Memory B cell (primary cell): Measurements from ENCODE around the gene RCL1.

Experiments used
- ATAC-seq: fragments of 150-1000 bp; cut with Tn5 transposase; 2 replicates; pipeline ENCODE4 v1.10.0; 2021; ENCODE audit warnings: low read depth, mild to moderate bottlenecking, moderate library complexity
- DNase-seq, 2 donors: peaks; one replicate each; pipeline ENCODE4 v3.0.0; 2022; ENCODE audit warnings: low spot score in 2 of 2
- H3K27ac Mint-ChIP-seq: one replicate; pipeline ENCODE4 v1.8.0; 2022; ENCODE audit warnings: mild to moderate bottlenecking, moderate library complexity, mixed read lengths
- H3K27me3 Mint-ChIP-seq: one replicate; pipeline ENCODE4 v1.8.0; 2022; ENCODE audit warnings: mixed read lengths
- H3K36me3 Mint-ChIP-seq: one replicate; pipeline ENCODE4 v1.8.0; 2022; ENCODE audit warnings: mild to moderate bottlenecking, mixed read lengths
- H3K4me1 Mint-ChIP-seq: one replicate; pipeline ENCODE4 v1.8.0; 2022; ENCODE audit warnings: mixed read lengths
- H3K4me3 Mint-ChIP-seq: one replicate; pipeline ENCODE4 v1.8.0; 2022; ENCODE audit warnings: mild to moderate bottlenecking, moderate library complexity, mixed read lengths
- H3K9me3 Mint-ChIP-seq: one replicate; pipeline ENCODE4 v1.8.0; 2022; ENCODE audit warnings: mixed read lengths

The RCL1 gene

DNA sequence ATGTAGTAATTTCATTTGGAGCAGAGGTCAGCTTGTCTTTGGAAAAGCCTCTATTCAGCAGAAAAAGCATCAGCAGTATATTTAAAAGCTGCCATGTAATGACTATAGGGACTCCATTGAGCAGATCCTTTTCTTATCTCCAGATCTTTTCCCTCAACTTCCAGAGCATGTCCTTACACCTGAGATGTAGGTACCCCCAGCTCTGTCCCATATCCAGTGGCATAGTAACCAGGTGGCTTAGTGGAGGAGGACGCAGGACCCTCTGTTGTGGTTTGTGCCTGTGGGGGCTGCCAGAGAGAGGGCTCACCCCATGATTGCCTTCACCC is 61.5 kb downstream of the RCL1 start:
- Mint-ChIP-seq H3K27ac (no peak overlapping the region), H3K4me1 (peaks cover 5% of the 10 kb centered on the region), H3K9me3 (no peaks in the 10 kb centered on the region), H3K36me3 (peaks cover 45% of the 10 kb centered on the region), H3K4me3 (no peak overlapping the region), H3K27me3 (no peaks in the 10 kb centered on the region)
- ATAC-seq (no peak), DNase-seq (no peak)

DNA sequence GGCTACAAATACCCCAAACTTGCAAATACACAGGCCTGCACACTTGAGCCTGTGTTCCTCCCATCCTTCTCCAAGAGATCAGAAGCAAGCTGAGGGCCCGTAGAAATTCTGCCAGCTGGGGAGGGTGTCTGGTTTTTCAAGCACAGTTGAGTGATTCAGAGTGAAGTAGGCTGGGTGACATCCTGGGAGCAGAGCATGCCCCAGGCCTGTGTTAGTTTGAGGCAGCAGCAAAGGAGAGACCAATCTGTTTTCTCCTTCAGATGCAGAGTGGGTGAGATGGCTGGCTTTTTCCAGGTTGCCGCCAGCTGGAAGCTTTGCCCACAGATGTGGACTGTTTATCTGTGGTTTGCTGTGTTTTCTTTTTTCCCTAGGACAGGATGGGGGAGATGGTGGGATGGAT is 63.1 kb downstream of the RCL1 start:
- Mint-ChIP-seq H3K27ac (no peak overlapping the region), H3K4me3 (no peak overlapping the region), H3K27me3 (no peaks in the 10 kb centered on the region), H3K4me1 (peaks cover 5% of the 10 kb centered on the region), H3K36me3 (peaks cover 42% of the 10 kb centered on the region), H3K9me3 (no peaks in the 10 kb centered on the region)
- ATAC-seq (no peak), DNase-seq (no peak)

DNA sequence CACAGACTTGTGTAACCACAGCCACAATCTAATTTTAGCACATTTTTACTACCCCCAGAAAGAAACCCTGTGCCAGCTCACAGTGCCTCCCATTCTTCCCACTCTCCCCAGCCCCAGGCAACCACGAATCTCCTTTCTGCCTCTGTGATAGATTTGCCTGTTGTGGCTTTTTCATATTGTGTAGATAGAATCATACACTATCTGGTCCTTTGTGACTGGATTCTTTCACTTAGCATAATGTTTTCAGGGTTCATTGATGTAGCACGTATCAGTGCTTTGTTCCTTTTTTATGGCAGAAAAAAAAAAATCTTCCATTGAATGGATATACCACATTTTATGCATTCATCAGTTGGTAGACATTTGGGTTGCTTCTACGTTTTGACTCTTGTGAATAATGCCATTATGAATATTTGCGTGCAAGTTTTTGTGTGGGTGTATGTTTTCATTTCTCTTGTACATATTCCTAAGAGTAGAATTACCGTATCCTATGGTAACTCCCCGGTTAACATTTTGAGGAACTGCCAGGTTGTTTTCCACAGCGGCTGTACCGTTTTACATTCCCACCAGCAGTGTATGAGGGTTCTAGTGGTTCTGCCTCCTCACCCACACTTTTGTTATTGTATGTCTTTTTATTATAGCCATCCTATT is 64.5 kb downstream of the RCL1 start:
- Mint-ChIP-seq H3K9me3 (no peaks in the 10 kb centered on the region), H3K4me3 (no peak overlapping the region), H3K4me1 (peaks cover 5% of the 10 kb centered on the region), H3K27ac (no peak overlapping the region), H3K36me3 (peaks cover 41% of the 10 kb centered on the region), H3K27me3 (no peaks in the 10 kb centered on the region)
- ATAC-seq, result no peak
- DNase-seq, result no peak

DNA sequence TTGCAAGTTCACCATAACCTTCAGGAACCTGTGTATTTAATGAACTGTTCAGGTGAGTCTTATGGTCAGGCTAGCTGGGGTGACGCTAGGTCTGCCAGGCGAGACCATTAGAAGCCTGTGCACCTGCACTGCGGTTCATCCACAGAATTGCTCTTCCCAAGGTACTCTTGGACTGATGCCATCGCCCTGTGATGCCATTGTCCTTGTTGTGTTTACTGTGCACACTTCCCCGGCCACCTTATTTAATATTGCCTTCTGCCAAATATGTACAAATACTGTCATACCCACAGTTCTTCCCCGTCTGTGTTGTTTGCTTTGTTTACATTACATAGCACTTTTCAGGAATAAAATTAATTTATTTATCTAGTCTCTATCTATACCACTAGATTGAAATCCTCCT is 66.3 kb downstream of the RCL1 start:
- ATAC-seq (no peak), DNase-seq (no peak)
- H3K36me3 Mint-ChIP-seq, result peaks cover 35% of the 10 kb centered on the region
- no peak overlapping the region for H3K4me3 Mint-ChIP-seq
- peaks cover 5% of the 10 kb centered on the region for H3K4me1 Mint-ChIP-seq
- H3K9me3 Mint-ChIP-seq, result no peaks in the 10 kb centered on the region
- no peaks in the 10 kb centered on the region for H3K27me3 Mint-ChIP-seq
- H3K27ac Mint-ChIP-seq, result no peak overlapping the region

DNA sequence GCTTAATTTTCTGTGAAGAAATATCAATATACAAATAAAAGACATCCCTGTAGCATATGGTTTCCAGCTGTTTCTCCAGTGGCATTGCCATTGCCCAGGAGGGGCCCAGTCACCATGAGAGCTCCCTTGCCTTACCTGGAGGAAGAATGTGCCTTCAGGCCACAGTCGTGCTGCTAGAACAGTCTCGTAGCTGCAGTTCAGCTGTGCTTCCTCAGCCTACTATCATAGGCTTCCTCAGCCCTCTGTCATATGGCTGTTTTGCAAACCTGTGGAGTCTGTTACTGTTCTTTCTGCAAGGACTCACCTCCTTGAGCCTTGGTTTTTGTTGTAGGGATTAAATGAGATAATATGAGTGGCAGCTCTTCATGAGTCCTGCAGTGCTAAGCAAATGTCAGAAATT is 67.6 kb downstream of the RCL1 start:
- no peak for ATAC-seq
- peaks cover 33% of the 10 kb centered on the region for H3K36me3 Mint-ChIP-seq

DNA sequence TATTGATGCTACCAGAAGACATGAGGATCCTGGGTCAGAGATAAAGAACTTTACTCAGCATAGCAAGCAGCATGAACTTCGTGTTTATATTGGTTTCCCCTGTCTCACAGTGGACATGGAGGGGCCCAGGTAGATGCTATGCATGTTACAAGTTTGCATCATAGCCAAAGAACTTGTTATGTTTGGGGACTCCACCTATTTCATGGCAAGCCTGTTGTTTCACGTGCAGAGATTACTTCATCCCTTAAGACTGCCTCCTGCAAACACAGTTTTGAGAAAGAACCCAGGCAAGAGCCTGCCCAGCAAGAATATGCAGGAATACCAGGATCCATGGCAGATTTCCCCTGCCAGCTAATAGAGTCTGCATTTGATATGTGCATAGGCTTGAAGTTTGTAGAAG is 68.4 kb downstream of the RCL1 start:
- Mint-ChIP-seq H3K4me1 (peaks cover 5% of the 10 kb centered on the region), H3K27me3 (no peaks in the 10 kb centered on the region), H3K27ac (no peak overlapping the region), H3K4me3 (no peak overlapping the region), H3K36me3 (peaks cover 29% of the 10 kb centered on the region), H3K9me3 (no peaks in the 10 kb centered on the region)
- ATAC-seq (no peak), DNase-seq (no peak)

More for the DNA sequence above, 67.6 kb downstream of the RCL1 start:
- DNase-seq, result no peak
- no peak overlapping the region for H3K27ac Mint-ChIP-seq
- peaks cover 5% of the 10 kb centered on the region for H3K4me1 Mint-ChIP-seq
- no peaks in the 10 kb centered on the region for H3K27me3 Mint-ChIP-seq
- H3K4me3 Mint-ChIP-seq, result no peak overlapping the region
- H3K9me3 Mint-ChIP-seq, result no peaks in the 10 kb centered on the region

DNA sequence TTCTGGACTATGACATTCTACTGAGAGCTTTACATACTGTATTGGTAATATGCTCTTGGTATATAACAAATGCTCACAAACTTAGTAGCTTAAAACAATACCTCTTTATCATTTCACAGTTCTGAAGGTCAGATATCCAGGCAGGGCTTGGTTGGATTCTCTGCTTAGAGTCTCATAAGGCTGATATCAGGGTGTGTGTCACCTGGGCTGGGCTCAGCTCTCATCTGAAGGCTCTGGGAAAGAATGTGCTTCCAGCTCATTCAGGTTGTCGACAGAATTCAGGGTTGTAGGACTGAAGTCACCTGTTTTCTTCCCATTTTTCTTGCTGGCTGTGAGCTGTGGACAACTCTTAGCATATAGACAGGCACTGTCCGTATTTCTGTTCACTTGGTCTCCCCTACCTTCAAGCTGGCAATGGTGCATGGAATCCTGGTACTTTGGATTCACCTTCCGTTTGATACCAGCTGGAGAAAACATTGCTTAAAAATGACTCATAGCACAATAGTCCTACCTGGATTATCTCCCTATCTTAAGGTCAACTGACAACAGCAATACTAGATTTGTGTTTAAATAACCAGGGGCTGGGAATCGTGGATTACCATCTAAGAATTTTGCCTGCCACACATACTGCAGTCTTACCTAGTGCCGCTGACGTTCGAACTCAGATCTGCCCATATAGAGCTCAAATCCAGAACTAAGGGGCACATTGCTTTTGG is 69.2 kb downstream of the RCL1 start:
- H3K36me3 Mint-ChIP-seq, result peaks cover 24% of the 10 kb centered on the region
- no peak for ATAC-seq
- peaks cover 2% of the 10 kb centered on the region for H3K4me1 Mint-ChIP-seq
- no peak overlapping the region for H3K4me3 Mint-ChIP-seq
- H3K27ac Mint-ChIP-seq, result no peak overlapping the region
- no peak for DNase-seq
- H3K9me3 Mint-ChIP-seq, result no peaks in the 10 kb centered on the region
- no peaks in the 10 kb centered on the region for H3K27me3 Mint-ChIP-seq

DNA sequence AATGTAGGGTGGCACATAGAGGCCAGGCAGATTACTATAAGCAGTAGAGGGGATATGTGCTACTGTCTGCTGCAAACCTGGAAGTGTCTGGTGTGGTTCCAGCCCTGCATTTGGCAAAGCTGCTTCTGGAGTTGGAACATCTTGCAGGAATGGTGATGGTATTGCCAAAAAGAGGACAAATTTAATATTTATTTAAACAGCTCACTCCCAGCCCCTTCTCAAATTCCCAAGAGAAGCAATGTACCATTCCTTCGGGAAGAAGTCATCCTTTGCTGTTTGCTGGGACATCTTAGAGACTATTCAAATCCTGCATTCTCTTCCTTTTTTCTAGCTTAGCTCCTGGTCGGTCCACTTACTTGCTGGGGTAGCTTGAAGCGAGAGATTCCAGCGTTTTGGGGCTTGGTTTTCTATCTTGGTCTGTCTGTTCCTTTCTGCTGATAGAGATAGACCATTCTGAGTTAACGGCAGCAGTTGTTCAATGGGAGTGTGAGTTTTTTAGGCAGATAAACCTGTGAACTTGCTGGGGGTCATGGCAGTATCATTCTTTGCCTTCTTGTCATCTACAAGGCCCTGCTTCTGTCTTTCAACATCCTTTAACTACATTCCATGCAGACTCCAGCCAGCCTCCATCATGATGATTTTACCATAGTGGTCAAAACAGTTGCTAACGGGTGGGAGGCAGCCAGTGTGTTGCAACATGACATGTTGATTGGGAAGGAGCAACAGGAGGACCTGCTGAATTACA is 69.9 kb downstream of the RCL1 start:
- H3K9me3 Mint-ChIP-seq, result no peaks in the 10 kb centered on the region
- H3K4me1 Mint-ChIP-seq, result no peaks in the 10 kb centered on the region
- DNase-seq (no peak), ATAC-seq (no peak)
- H3K36me3 Mint-ChIP-seq, result peaks cover 20% of the 10 kb centered on the region
- no peak overlapping the region for H3K27ac Mint-ChIP-seq
- H3K27me3 Mint-ChIP-seq, result no peaks in the 10 kb centered on the region
- H3K4me3 Mint-ChIP-seq, result no peak overlapping the region

DNA sequence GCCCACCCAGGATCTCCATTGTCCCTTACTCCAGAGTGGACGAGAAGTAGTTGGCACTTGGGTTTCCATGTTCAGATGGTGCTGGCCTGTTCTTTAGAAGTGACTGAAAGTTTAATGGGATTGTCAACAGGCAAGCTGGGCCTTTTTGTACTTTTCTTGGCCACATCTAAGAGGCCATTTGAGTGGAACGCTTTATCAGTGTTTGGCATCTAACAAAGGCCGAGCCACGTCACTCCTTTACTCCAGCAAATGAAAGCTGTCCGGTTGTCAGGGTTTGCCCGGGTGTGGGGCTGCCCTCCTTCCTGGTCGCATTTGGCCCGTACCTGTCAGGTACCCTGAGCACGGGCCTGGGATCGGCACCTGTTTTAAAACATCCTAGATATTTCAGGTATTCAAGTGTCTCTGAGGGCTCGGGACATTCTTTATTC is 71.5 kb downstream of the RCL1 start:
- Mint-ChIP-seq H3K9me3 (no peaks in the 10 kb centered on the region), H3K27me3 (no peaks in the 10 kb centered on the region), H3K36me3 (peaks cover 15% of the 10 kb centered on the region), H3K4me1 (no peaks in the 10 kb centered on the region), H3K4me3 (no peak overlapping the region), H3K27ac (no peak overlapping the region)
- ATAC-seq, result no peak
- no peak for DNase-seq

DNA sequence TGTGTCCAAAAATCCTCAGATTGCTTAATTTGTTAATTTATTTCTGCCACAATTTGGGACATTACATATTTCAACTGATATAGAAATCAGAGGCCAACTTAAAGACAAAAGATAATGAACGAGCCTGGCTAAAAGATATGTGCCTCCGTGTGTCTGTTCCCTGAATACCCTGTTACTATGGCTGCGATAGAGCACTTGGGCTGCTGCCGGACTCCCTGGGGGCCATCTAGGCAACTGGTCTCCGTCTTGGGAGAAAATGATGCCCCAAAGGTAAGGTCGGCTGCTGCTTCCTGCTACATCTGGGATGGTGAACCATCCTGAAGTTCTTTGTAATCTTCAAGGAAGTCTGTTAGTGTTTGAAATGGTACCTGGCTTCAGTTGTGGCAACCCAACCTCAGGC is 72.0 kb downstream of the RCL1 start:
- Mint-ChIP-seq H3K4me1 (no peaks in the 10 kb centered on the region), H3K36me3 (peaks cover 15% of the 10 kb centered on the region), H3K27ac (no peak overlapping the region), H3K4me3 (no peak overlapping the region), H3K27me3 (no peaks in the 10 kb centered on the region), H3K9me3 (no peaks in the 10 kb centered on the region)
- DNase-seq (no peak), ATAC-seq (no peak)

DNA sequence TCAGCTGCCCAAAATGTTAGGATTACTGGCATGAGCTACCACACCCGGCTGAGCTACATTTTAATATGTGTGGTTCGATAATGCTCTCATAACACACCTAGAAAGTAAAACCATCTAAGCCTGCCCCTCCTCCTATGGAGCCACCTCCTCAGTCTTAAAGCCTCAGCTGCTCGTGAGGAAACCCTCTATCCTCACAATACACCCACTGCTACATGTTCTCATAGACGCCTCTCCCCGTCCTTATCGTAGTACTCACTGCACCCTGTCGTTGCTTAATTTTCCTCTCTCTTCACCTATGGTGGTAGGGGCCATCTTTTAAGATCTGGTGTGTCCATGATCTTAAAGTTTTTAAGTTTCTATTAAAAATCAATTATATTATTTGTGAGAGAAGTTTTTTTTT is 72.9 kb downstream of the RCL1 start:
- Mint-ChIP-seq H3K4me1 (no peaks in the 10 kb centered on the region), H3K9me3 (no peaks in the 10 kb centered on the region), H3K4me3 (no peak overlapping the region), H3K27ac (no peak overlapping the region), H3K36me3 (peaks cover 12% of the 10 kb centered on the region), H3K27me3 (no peaks in the 10 kb centered on the region)
- DNase-seq (no peak), ATAC-seq (no peak)

DNA sequence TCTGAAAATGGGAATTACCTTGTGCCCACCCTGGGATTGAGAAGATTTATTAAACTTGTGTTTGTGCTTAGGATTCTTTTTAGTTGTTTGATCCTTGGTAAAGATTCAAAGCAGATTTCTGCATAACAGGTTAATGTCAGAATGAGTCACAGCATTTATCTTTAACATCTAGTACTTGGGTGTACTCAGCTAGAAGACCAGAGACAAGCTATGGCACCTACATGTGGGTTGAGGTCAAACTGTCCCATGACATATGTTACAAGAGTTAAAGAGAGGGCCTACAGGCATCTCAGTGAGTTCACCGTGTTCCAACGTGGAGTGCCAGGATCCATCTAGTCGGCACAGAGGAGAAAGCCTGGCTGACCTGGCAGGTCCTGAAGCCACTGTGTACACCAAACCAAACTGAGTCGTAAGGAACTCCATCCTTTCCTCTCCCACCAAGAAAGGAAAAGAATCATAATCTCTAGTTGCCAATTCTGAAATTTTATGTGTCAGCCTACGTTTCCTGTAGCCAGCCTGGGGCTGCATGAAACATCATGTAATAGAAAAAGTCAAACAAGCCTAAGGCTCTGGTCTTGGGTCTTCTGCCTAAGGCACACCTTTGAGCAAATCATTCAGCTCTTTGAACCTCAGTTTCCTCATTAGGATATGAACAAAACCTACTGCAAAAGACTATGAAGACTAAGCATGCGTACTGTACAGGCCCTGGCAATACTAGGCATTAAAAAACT is 73.7 kb downstream of the RCL1 start:
- Mint-ChIP-seq H3K27ac (no peak overlapping the region), H3K4me1 (no peaks in the 10 kb centered on the region)

DNA sequence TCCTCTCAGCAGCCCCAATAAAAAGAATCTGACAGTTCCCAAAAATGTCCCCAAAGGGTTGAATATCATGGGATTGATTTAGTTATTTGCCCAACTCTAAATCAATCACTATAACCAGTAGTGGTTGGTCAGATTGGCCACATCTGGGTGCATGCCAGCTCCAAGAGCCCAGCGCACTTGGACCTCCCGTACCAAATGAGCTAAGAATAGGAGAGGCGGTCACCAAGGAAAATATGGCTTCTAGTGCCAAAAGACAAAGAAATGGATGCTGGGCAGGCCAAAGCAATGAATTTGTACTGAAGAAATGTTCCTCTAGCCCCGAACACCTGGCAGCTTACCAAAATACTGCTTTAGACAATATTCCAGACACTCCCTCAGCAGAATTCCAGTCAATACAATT is 80.3 kb downstream of the RCL1 start:
- Mint-ChIP-seq H3K4me1 (no peaks in the 10 kb centered on the region), H3K9me3 (no peaks in the 10 kb centered on the region), H3K27ac (no peak overlapping the region), H3K36me3 (peaks cover 6% of the 10 kb centered on the region), H3K4me3 (no peak overlapping the region), H3K27me3 (no peaks in the 10 kb centered on the region)
- no peak for ATAC-seq
- no peak for DNase-seq

More for the DNA sequence above, 73.7 kb downstream of the RCL1 start:
- Mint-ChIP-seq H3K27me3 (no peaks in the 10 kb centered on the region), H3K36me3 (peaks cover 10% of the 10 kb centered on the region), H3K4me3 (no peak overlapping the region), H3K9me3 (no peaks in the 10 kb centered on the region)
- DNase-seq (no peak), ATAC-seq (no peak)

DNA sequence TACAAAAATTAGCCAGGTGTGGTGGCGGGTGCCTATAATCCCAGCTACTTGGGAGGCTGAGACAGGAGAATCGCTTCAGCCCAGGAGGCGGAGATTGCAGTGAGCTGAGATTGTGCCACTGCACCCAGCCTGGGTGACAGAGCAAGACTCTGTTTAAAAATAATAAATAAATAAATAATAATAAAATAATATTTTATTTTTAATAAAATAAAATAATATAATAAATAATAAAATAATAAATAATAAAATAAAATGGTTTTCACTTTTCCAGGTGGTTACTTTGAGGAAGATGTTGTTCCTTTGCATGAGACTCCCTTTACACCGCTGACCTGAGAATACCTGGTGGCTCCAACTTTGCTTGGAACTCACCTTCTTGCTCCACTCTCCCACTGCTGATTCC is 82.8 kb downstream of the RCL1 start:
- DNase-seq (no peak), ATAC-seq (no peak)
- H3K27me3 Mint-ChIP-seq, result no peaks in the 10 kb centered on the region
- no peaks in the 10 kb centered on the region for H3K4me1 Mint-ChIP-seq
- H3K36me3 Mint-ChIP-seq, result peaks cover 10% of the 10 kb centered on the region
- H3K4me3 Mint-ChIP-seq, result no peak overlapping the region
- H3K9me3 Mint-ChIP-seq, result no peaks in the 10 kb centered on the region
- H3K27ac Mint-ChIP-seq, result no peak overlapping the region
